HG03354 (cell line): ENCODE data around the gene HTD2.

Experiments
- ATAC-seq: cut with Tn5 transposase; IDR thresholded peaks from one replicate; pipeline ENCODE4 v1.9.1; 2021; ENCODE audit warnings: mild to moderate bottlenecking; ENCODE audit not compliant: unreplicated experiment, poor library complexity, severe bottlenecking

The HTD2 gene

GRCh38 chr3:58291671-58292338 is 14.5 kb upstream of the HTD2 start:
- ATAC-seq = no peak

DNA sequence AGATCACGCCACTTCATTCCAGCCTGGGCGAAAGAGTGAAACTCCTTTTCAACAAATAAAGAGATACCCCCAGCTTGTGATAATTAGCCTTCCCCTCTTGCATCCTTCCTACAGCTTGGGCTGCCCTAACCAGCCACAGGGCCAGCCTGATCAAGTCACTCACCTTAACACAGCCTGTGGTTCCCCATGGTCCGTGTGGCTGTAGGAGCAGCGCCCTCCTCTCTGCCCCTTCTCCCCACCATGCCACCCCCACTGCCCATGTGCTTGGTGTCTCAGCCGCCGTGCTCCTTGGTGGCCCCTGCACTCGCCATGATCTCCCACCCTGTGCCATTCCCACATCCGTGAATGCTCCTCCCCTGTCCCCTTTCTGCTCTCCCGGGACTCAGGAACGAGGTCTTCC is 13.5 kb upstream of the HTD2 start:
- no peak for ATAC-seq

- ATAC-seq = no peak
These were observed 12.8 kb upstream of the HTD2 start for GRCh38 chr3:58293516-58293915.

DNA sequence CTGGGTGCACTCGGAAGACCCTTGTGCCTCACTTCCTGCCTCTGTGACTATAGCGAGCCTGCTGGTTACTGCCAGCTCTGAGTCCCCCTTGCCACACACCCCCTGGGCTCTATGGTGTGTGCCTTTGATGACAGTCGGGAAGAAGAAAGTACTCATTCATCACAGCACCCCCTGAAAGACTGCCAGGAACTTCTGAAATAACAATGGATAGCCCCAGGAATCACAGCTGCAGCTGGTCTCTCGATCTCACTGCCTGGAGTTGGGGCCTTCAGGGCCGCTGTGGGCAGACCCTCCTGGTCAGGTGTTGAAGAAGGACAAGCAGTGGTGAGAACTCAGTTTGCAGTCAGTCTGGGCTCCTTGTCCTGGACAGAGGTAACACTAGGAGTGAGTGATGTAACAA is 10.1 kb upstream of the HTD2 start:
- no peak for ATAC-seq

DNA sequence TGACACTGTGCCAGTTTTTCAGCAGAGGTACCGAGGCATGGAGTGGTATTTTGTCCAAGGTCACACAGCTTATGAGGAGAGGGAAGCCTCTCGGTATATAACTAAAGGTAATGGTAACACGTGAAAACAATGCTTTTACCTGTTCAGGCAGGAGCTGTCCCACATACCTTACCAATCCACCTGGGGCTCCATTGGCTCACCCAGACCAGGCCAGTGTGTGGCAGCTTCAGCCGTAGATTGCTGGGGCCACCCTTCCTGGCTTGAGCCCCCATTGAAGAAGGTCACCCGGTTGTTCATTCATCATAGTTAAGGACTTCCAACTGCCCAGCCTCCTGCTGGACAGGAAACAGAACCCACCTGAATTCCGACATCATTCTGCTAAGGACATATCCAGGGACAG is 9.5 kb upstream of the HTD2 start:
- no peak for ATAC-seq

DNA sequence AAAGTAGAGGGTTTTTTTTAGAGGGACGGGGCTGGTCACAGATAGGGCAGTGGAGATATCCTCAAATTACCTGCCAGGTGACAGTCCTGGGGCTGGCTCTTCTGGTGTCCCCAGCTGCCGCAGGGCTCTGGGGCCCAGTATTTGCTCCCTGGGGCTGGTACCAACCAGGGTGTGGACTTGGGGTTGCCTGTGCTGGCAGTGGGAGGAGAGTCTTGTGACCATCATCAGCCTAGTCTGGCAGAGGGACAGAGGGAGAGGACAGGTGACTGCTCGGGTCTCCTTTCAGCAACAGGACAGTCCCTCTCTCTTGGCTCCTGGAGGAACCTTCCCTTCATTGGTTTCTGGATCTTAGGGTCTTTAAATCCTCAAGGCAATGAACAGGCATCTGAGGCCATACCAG is 8.1 kb upstream of the HTD2 start:
- ATAC-seq = no peak

DNA sequence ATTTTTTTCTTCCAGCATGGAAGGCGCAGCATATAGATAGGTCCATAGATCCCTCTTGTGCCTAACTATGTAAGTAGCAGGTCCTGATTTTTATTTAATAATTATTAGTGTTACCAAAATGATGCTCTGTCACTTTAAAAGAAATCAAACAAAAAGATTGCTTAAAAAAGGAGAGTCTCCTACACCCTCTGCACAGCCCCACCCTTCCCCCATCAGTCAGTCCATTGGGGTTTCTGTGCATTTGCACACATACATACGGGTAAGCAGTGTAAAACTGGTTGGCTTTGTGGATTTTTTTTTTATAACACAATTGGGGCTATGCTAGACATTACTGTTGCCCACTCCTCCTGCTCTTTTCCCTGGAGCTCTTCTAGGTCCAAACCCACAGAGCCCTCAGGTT is 7.2 kb upstream of the HTD2 start:
- no peak for ATAC-seq

GRCh38 chr3:58299839-58300516 is 6.3 kb upstream of the HTD2 start:
- no peak for ATAC-seq

DNA sequence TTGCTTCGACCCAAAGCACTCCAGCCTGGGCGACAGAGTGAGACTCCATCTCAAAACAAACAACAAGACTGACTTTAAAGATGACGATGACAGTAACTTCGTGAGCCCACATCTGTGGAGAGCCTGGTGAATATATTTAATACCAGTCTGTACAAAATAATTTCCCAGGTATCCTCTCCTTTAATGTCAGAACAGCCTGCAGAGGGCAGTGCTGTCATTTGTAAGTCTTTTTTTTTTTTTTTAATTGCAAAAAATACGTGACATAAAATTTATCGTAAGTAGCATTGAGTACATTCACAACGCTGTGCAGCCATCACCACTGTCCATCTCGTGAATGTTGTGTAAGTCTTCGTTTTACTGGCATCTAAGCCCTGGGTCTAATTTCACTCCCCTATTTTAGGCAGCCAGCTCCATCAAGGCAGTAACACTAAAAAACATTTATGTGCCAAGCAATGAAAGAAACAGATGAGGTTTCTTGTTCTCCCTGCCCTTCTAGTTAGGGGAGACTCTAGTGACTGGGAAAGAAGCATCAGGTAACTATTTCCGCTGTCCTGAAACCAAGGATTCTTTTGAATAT is 1.4 kb downstream of the HTD2 start:
- ATAC-seq = no peak

DNA sequence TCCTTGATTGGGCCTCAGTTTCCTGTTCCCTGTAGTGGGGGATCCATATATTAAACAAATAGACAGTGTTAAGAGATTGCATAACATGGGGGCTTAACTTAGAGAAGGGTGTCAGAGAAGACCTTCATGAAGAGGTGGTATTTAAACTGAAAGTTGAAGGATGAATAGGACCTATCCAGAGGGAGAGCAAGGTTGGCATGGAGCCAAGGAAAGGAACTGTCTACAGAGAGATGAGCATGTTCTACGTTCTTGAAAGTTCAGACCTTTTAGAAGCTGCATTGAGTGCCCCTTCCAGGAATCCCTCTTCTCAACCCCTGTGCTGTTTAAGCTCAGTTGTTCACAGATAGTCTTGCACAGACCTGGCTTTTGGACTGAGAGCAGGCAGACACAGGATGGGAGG is 2.4 kb downstream of the HTD2 start:
- no peak for ATAC-seq

DNA sequence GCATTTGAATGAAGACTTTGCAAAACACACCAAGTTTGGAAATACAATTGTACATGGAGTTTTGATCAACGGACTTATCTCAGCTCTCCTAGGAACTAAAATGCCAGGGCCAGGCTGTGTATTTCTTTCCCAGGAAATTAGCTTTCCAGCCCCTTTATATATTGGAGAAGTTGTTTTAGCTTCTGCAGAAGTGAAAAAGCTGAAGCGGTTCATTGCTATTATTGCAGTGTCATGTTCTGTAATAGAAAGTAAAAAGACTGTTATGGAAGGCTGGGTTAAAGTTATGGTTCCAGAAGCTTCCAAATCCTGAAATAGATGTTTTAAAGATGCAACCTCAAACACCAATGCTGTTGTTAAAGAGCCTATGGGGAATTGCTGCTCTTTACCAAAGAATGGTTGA is 11.5 kb downstream of the HTD2 start:
- ATAC-seq = no peak

GRCh38 chr3:58321791-58322190 is 15.5 kb downstream of the HTD2 start:
- ATAC-seq = no peak

GRCh38 chr3:58322793-58323192 is 16.5 kb downstream of the HTD2 start:
- no peak for ATAC-seq

DNA sequence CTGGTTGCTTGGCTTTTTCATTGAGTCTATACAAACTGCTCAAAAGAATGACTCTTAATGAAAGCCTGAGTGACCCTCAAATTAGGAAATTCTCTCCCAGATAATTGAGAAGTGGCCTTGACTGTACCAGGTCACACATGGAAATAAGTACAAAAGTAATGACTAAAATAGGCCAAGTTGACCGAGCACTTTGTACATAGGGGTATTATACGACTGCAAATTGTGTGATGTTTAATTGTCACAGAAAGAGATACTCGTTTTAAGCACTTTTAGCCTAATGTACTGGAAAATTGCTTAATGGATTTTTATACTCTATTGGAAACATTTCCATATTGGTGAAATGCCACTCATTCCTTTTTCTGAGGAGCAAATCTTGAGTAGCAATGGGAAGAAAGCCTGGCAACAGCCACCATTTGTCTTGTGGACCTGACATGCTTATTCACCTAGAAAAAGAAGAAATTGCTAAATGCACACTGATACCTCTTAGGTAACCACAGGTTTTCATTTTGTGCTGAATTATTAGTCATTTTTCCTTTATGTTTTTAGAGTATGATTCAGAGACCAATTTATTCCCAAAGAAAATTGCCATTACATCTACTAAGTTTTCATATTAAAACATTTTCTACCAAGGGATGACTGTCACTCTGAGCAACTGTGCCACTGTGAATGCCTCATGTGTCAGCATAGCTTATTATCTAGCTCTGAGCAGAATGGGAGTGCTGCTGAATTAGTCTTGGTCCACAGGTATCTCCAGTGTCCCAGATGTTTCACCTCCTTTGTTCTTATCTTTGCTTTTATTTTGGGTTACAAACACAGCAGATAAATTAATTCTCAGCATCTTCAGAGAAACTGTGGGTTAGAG is 17.4 kb downstream of the HTD2 start:
- no peak for ATAC-seq

- ATAC-seq = no peak
These were observed 18.4 kb downstream of the HTD2 start for GRCh38 chr3:58324391-58325390.

DNA sequence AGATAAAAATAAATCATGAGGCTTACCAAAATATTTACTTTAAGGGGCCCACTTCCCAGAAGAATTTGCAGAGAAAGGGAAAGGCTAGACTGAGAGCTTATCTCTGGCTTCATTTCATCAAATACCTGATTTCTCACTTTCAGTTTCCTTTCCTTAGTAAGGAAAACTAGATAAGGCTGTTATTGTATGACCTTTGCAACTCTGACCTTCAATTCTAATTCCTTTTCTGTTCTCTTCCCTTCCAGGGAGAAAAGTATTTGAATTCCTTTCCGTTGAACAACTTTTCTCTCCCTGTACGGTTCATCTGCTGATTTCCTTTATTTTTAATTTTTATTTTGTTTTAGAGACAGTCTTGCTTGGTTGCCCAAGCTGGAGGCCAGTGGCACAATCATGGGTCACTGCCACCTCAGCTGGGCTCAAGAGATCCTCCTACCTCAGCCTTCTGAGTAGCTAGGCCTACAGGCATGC is 19.2 kb downstream of the HTD2 start:
- ATAC-seq = no peak

- ATAC-seq = no peak
These were observed 20.1 kb downstream of the HTD2 start for GRCh38 chr3:58326267-58326900.

GRCh38 chr3:58329150-58329921 is 23.0 kb downstream of the HTD2 start:
- ATAC-seq = no peak
